ENCODE results near the gene DLG1. TPM values are rescaled to one million over a fixed set of nuclear protein-coding genes. Genes with fewer than 3 reads are reported as not detected.

Gene DLG1
- total RNA-seq, 1 donor from 2014 or later, result 168 TPM

DNA sequence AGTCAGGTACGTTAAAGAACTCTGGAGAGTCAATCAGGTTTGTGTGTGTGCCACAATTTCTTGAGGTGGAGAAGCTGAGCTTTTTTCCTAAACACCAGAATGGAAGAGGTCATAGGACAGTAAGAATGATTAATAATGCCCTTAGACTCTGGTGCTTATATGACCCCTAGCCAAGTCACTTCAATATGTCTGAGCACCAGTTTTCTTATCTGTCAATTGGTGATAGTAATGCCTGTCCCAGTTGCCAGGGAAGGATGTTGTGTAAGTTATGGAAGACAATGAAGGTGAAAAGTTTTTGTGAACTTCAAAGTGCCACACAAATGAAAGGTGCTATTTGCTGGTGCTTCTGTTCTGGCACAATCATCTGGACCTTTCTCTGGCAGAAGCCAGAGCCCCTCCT, 22.2 kb upstream of the DLG1 start:
- Mint-ChIP-seq H3K27me3 (ENCODE audit: unreplicated experiment) (no peaks in the 10 kb centered on the region), H3K4me1 (ENCODE audit: unreplicated experiment) (peaks cover 17% of the 10 kb centered on the region), H3K27ac (ENCODE audit: unreplicated experiment) (no peak overlapping the region), H3K36me3 (ENCODE audit: unreplicated experiment) (no peaks in the 10 kb centered on the region), H3K9me3 (ENCODE audit: unreplicated experiment) (peaks cover 11% of the 10 kb centered on the region), H3K4me3 (ENCODE audit: unreplicated experiment) (no peak overlapping the region)
- peak; percentile 3 for DNase-seq (ENCODE audit: extremely low spot score, unreplicated experiment)
- TF ChIP-seq, protein P1, sequence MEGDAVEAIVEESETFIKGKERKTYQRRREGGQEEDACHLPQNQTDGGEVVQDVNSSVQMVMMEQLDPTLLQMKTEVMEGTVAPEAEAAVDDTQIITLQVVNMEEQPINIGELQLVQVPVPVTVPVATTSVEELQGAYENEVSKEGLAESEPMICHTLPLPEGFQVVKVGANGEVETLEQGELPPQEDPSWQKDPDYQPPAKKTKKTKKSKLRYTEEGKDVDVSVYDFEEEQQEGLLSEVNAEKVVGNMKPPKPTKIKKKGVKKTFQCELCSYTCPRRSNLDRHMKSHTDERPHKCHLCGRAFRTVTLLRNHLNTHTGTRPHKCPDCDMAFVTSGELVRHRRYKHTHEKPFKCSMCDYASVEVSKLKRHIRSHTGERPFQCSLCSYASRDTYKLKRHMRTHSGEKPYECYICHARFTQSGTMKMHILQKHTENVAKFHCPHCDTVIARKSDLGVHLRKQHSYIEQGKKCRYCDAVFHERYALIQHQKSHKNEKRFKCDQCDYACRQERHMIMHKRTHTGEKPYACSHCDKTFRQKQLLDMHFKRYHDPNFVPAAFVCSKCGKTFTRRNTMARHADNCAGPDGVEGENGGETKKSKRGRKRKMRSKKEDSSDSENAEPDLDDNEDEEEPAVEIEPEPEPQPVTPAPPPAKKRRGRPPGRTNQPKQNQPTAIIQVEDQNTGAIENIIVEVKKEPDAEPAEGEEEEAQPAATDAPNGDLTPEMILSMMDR (IDR thresholded peaks at IDR 0.05), result no peak

DNA sequence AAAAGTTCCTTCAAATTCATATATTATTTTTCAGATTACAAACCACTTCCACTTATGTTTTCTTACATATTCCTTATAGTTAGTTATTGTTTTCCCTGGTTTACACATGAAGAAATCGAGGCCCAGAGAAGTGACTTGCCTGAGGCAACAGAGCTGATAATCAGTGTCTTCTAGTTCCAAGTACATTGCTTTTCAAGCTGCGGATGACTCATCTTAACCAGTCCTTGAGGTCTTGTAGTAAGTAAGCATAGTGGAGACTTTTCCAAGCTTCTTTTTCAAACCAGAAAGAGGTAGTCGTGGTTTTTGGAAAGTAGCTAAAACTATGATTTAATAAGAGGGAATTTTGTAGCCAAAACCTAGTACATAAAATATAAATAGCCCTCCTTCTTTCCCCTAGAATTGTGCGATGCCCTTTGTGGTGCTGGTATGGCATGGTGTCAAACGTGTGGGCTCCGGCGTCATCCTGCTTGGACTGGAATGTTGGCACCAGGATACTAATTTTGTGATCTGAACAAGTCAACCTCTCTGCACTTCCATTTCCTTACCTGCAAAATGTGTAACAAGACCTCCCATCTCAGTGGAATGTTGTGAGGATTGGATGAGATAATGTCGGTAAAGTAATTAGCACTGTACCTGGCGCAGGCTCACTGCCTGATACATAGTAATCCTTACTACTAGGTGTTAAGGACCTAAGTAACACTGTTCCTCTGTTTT, 19.0 kb upstream of the DLG1 start:
- Mint-ChIP-seq H3K36me3 (ENCODE audit: unreplicated experiment) (peaks cover 2% of the 10 kb centered on the region), H3K4me1 (ENCODE audit: unreplicated experiment) (peaks cover 19% of the 10 kb centered on the region), H3K27me3 (ENCODE audit: unreplicated experiment) (no peaks in the 10 kb centered on the region), H3K27ac (ENCODE audit: unreplicated experiment) (peak overlapping the region; percentile 85), H3K4me3 (ENCODE audit: unreplicated experiment) (no peak overlapping the region), H3K9me3 (ENCODE audit: unreplicated experiment) (peaks cover 14% of the 10 kb centered on the region)
- DNase-seq (ENCODE audit: extremely low spot score, unreplicated experiment), result peak; percentile 4
- TF ChIP-seq, protein P1 (IDR thresholded peaks at IDR 0.05), result no peak

DNA sequence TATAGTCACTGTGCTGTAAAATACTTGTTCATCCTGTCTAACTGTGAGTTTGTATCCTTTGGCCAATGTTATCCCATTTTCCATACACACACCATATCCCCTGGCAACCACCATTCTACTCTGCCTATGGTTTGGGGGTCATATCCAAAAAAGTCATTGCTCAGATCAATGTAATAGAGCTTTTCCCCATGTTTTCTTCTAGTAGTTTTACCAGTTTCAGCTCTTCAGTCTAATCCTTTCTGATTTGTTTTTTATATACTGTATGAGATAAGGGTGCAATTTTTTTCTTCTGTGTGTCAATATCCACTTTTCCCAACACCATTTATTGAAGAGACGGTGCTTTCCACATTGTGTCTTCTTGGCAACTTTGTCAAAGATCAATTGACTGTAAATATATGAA, 14.0 kb upstream of the DLG1 start:
- H3K4me1 Mint-ChIP-seq (ENCODE audit: unreplicated experiment), result peaks cover 48% of the 10 kb centered on the region
- H3K27ac Mint-ChIP-seq (ENCODE audit: unreplicated experiment), result no peak overlapping the region
- H3K36me3 Mint-ChIP-seq (ENCODE audit: unreplicated experiment), result peaks cover 3% of the 10 kb centered on the region
- no peaks in the 10 kb centered on the region for H3K27me3 Mint-ChIP-seq (ENCODE audit: unreplicated experiment)
- no peak for DNase-seq (ENCODE audit: extremely low spot score, unreplicated experiment)
- TF ChIP-seq, protein P1 (IDR thresholded peaks at IDR 0.05), result no peak
- H3K4me3 Mint-ChIP-seq (ENCODE audit: unreplicated experiment), result no peak overlapping the region
- peaks cover 5% of the 10 kb centered on the region for H3K9me3 Mint-ChIP-seq (ENCODE audit: unreplicated experiment)

DNA sequence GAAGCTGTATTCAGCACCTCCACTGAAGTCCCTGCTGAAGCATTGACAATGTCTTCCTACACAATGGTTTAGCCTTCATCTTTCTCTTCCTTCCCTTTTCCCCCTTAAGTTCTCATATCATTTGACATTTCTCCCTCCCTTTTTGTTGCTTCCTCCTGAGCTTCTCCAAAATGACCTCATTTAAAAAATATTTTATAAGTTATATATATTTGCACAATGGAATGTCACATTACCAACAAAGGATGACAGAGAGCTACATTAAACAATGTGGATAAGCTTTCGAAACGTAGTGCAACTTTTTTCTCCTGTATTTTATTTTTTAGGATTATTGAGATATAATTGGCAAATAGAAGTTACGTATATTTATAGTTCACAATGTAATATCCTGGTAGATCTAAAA, 13.2 kb upstream of the DLG1 start:
- DNase-seq (ENCODE audit: extremely low spot score, unreplicated experiment), result no peak
- H3K4me1 Mint-ChIP-seq (ENCODE audit: unreplicated experiment), result peaks cover 48% of the 10 kb centered on the region
- no peak overlapping the region for H3K4me3 Mint-ChIP-seq (ENCODE audit: unreplicated experiment)
- H3K36me3 Mint-ChIP-seq (ENCODE audit: unreplicated experiment), result peaks cover 3% of the 10 kb centered on the region
- TF ChIP-seq, protein P1 (IDR thresholded peaks at IDR 0.05), result no peak
- H3K27ac Mint-ChIP-seq (ENCODE audit: unreplicated experiment), result peak overlapping the region; percentile 24
- H3K9me3 Mint-ChIP-seq (ENCODE audit: unreplicated experiment), result peaks cover 5% of the 10 kb centered on the region
- H3K27me3 Mint-ChIP-seq (ENCODE audit: unreplicated experiment), result no peaks in the 10 kb centered on the region

DNA sequence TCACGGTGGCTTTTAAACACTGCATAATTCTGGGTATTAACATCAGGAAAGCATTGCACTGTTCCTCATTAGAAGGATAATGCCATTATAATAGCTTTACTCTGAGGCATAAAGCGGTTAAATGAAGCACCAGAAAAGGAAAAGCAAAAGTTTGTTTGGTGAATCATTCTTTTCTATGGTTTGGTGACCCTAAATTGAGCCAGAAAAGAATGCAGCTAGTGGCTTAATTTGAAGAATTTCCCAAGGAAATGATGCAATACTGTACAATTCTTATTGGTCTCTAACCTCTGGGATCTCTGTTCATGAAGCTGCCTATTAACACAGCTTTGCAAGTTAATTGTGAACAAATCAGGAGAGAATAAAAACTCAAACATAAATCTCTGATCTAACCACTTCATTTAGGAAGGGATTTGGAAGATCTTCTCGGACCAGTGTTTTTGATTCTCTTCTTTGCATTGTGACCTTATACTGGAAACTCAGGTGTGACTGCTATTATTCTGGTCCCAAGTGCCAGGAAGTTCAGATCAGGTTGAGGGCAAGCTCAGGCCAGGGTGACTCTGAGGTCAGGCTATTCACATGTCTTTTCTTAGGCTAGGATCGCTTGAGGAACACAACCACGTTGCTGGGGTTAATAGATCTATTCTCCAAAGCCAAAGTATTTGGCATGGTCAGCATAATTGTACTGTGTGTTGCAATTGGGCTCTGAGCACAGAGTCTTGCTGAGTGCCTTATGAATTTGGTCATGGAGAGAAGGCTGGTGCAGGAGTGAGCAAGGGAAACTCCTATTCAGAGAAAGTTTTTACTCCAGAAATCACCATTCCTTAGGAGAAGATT, 11.3 kb upstream of the DLG1 start:
- peak overlapping the region; percentile 98 for H3K27ac Mint-ChIP-seq (ENCODE audit: unreplicated experiment)
- TF ChIP-seq, protein P1 (IDR thresholded peaks at IDR 0.05), result no peak
- DNase-seq (ENCODE audit: extremely low spot score, unreplicated experiment), result no peak

More for the DNA sequence above, 11.3 kb upstream of the DLG1 start:
- H3K36me3 Mint-ChIP-seq (ENCODE audit: unreplicated experiment), result peaks cover 3% of the 10 kb centered on the region
- H3K9me3 Mint-ChIP-seq (ENCODE audit: unreplicated experiment), result peaks cover 5% of the 10 kb centered on the region
- peaks cover 61% of the 10 kb centered on the region for H3K4me1 Mint-ChIP-seq (ENCODE audit: unreplicated experiment)
- H3K27me3 Mint-ChIP-seq (ENCODE audit: unreplicated experiment), result no peaks in the 10 kb centered on the region
- peak overlapping the region; percentile 35 for H3K4me3 Mint-ChIP-seq (ENCODE audit: unreplicated experiment)
